GM18508 (cell line): ENCODE results near the gene XPA.
"Not testable (repeated sequence)": the region's sequence is repeated elsewhere in the genome, so short reads cannot be mapped to it uniquely, and the experiment has no call there.

Experiments used
- ATAC-seq: cut with Tn5 transposase; IDR thresholded peaks from one replicate; pipeline ENCODE4 v1.9.1; 2021; ENCODE audit warnings: moderate number of reproducible peaks; ENCODE audit not compliant: insufficient read depth, unreplicated experiment

Gene XPA

DNA sequence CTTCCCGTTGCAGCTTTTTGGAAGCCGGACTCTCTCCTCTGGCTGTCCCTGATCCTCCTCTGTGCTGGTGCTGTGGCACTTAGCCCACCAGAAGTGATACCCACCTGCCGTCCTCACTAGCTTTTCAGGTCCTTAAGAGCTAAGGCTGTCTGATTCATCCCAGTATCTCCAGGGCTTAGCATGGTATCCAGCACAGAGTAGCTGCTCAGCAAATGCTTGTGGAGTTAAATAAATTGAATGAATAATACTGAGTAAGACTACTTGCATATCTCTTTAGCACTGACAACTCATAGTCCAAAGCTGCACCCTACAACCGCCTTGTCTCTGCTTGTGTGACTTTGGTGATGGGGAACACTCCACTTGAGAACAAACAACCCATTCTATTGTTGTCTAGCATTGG lies 7.7 kb upstream of the XPA start:
- no peak for ATAC-seq

DNA sequence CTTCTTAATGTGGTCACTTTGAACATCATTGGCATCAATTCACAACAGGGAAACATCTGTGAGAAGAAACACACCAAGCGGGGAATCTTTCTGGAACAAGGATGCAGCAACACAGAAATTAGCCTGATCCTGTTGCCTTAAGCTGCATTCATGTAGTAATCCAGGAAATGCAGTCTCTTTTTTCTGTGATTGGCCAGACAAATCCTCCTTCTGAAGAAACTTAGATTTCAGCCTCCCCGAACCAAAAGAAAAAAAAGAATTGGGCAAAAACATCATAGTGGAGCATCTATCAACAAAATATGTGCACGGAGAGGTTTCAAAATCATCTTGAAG lies 7.2 kb upstream of the XPA start:
- no peak for ATAC-seq

DNA sequence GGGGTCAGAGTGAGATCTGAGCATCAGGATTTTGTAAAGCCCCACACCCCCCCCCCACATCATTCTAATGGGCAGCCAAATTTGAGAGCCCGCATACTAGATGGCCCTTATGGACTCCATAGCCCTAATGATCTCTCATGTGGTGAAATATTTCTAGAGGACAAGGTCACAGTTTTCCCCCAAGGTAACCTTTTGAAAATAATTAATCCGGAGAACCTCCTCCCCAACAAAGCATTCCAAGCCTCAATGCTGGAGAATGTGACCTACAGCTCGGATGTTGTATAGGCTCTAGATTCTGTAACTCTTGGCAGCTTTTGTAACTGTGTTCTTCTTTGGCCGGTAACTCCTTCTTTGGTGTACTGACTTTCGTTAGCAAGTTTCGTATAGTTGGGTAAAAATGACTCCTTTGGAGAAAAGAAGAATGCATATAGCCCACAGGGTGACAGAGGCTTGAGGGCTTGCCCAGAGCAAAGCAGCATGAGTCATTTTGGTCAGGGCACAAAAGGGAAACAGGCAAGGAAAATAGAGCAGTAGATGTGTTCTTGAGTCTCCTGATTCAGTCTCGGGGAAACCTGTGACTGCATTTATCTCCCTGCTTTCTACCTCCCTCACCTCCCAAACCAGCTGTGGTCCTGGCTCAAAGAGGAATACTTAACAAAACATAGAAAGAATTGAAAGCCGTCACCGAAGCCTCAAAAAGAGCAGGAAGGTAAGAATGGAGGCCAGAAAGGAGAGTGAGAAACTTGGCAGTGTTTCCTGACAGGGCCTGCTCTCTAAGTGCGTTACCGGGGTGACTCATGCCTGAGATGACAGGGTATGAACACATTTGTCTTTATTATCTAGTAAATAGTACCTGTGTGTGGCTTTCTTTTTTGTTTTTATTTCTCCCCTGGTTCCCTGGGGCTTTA lies 6.6 kb upstream of the XPA start:
- no peak for ATAC-seq

DNA sequence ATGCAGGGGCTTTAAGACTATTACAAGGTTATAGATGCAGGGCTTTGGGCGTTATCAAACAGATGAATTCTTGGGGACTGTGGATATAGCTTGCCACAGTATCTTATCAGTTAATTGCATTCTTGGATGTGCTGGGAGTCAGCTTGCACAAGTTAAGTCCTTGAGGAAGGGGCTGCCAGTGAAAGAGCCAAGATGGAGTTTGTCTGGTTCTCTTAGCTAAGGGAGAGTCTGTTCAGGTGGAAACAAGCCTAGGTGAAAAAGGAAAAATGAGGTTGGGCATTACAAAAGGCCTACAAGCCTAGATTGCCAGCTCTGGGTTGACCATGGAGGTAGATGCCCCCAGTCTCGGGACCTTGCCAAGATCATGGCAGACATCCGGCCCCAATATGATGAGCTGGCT lies 2.7 kb upstream of the XPA start:
- ATAC-seq, result not testable (repeated sequence)

DNA sequence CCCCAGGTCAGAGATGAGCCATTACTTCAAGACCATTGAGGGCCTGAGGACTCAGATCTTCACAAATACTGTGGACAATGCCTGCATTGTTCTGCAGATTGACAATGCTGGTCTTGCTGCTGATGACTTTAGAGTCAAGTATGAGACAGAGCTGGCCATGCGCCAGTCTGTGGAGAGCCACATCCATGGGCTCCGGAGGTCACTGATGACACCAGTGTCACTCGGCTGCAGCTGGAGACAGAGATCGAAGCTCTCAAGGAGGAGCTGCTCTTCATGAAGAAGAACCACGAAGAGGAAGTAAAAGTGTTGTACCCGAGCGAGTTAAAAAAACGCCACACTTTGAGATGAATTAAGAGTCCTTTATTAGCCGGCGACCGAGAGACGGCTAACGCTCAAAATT lies 2.1 kb upstream of the XPA start:
- ATAC-seq, result not testable (repeated sequence)

- ATAC-seq, result no peak
Observed at GRCh38 chr9:97698865-97699264, 1.7 kb upstream of the XPA start.

- ATAC-seq, result no peak
Observed at GRCh38 chr9:97697837-97698236, 697 bp upstream of the XPA start.

GRCh38 chr9:97695995-97696802 lies 941 bp downstream of the XPA start:
- peak; percentile 15 for ATAC-seq

DNA sequence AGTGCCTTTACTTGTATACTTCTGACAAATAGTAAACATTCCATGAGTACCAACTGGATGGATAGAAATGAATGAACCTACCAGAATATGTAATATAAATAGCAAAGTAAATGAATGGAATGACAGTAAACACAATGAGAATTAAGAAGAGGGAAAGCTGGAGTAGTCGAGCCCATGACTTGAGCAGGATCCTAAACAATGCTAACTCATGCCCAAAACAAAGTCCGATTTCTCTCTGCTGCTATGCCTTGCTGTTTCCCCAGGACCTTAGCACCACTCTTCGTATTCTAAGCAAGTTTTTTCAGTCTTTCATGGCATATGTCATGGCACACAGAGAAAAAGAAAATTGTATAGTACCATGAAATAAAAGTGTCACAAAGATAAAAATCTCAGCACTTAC lies 1.8 kb downstream of the XPA start:
- no peak for ATAC-seq

- no peak for ATAC-seq
Observed at GRCh38 chr9:97694769-97695168, 2.4 kb downstream of the XPA start.

DNA sequence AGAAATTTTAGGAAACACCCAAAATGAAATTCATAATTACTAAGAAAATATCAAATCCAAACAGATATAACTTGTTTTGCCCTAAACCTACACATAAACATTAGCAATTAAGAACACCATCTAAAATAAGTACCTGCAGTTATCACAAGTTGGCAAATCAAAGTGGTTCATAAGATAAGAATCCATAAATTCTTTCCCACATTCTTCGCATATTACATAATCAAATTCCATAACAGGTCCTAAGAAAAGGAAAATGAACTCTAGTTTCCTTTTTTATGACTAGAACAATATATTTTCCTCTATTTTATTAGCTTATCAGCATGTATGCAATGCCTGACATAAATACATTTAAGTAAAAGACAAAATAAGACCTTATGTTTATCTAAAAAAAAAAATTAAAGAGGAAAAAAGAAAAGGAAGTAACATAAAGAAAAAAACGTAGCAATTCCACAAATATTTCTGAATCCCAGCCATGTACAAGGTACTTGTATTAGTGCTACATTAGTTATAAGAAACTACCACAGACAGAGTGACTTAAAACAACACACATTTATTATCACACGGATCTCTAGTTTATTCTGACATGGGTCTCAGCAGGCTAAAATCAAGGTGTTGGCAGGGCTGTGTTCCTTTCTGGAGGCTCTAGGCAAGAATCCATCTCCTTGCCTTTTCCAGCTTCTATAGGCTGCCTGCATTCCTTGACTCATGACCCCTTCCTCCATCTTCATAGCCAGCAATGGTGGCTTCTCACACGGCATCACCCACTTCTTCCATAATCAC lies 7.5 kb downstream of the XPA start:
- no peak for ATAC-seq

GRCh38 chr9:97688654-97689053 lies 8.5 kb downstream of the XPA start:
- ATAC-seq, result no peak

DNA sequence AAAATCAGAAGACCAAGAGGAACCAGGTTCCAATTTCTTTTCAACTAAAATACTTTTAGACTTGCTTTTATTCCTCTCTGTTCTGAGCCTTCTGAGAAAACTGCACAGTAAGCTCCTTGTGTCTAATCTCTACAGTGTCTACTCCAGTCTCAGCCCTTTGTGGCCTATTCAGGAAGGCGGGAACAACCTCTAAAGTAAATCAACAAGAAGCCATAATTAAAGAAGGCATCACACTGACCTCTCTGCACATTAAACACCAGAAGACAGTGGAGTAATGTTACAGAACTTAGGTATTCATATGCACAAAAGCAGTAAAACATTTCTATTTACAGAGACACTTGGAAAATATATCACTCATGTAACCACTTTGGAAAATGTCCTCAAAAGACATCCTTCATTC lies 14.9 kb downstream of the XPA start:
- no peak for ATAC-seq

GRCh38 chr9:97675655-97676054 lies 21.5 kb downstream of the XPA start:
- ATAC-seq, result peak; percentile 58

DNA sequence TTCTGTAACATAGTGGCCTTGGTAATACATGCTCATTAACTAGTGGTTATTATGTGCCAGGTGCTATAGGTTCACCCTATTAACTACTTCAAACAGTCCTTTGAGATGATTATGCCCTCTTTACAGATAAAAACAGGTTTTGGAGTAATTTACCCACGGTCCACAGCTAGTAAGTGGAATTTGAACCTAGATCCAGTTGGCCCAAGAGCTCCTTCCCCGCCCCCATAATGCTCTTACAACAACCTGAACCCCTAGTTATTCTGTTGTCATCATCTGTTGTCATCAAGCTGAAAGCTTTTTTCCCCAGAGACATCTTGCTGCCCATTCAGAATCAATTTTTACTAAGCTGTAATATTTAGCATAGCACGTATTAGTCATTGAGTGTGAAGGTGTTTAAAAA lies 23.2 kb downstream of the XPA start:
- ATAC-seq, result no peak

GRCh38 chr9:97672403-97672802 lies 24.7 kb downstream of the XPA start:
- no peak for ATAC-seq

- ATAC-seq, result no peak
Observed at GRCh38 chr9:97670586-97670985, 26.6 kb downstream of the XPA start.

DNA sequence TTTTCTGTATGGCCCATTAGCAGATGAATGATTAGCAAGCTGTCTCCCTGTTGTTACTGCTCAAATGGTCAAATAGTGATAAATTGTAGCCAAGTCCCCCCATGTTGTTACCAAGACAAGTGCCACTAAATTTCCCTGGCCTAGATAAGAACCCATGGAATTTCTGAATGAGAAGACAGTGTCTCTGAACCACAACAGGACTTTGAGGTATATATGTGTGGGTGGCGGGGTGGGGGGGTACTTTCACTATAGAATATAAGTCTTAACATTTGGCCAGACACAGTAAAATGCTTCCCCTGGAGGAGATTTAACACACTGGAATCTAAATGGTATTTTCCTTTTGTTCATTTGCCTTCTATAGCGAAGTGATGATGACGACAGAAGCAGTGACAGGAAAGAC lies 28.7 kb downstream of the XPA start:
- no peak for ATAC-seq

DNA sequence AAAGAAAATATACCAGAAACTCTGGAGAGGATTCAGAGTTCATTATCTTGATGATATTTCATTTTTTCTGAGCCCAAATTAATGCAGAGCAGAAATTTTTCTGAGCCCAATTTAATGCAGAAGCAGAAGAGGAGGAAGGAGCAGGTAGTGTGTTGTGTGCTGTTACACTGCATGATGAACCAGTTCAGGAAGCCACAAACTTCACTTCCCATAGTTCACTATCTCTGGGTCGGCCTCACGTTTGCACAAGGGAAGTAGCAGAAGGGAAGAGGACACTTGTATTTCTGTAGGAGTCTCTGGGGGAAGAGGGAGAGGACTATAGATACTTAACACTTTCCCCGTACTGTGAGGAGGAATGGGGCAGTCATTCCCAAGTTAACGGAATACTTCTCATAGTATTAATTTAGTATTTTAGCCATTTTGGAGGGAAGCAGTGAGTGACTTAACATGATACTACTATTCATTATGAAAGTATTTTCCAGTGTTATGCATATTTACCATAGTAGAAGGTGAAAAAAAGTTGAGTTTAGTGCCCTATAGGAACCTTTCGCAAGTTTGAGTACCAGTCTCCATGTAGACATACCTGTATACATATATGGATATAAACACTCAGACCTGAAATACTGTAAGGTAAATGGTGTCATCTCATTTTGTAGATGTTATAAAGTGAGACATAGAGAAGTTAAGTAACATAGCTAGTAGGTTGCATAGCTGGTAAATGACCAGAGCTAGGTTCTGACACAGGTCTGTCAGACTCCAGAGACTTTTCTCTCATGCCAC lies 30.0 kb downstream of the XPA start:
- ATAC-seq, result no peak

DNA sequence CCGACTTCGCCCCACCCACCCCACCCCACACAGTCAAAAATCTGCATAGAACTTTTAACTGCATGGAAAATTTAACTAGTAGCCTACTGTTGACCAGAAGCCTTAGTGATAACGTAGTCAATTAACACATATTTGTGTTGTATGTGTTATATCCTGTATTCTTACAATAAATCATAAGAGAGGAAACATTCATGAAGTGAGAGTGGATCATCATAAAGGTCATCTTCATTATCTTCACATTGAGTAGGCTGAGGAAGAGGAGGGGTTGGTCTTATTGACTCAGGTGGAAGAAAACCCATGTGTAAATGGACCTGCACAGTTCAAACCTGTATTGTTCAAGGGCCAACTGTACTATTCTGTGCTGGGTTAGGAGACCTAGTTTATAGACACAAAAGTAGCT lies 31.4 kb downstream of the XPA start:
- ATAC-seq, result no peak
